H9 (cell line): ENCODE results near the gene DIP2C. TPM values are rescaled to one million over a fixed set of nuclear protein-coding genes. Genes with fewer than 3 reads are reported as not detected.

ENCODE experiments used
- DNase-seq: peaks from one replicate; pipeline ENCODE4 v3.0.0-alpha.2; 2017
- H2AFZ ChIP-seq: one replicate; pipeline ENCODE4 v1.6.1; 2013; ENCODE audit warnings: mild to moderate bottlenecking, low read length, control low read depth, moderate library complexity
- H2AK5ac ChIP-seq: 2 replicates; pipeline ENCODE4 v1.6.1; 2013; ENCODE audit warnings: low read length, control low read depth, mixed read lengths; ENCODE audit not compliant: insufficient read length
- H2BK120ac ChIP-seq: one replicate; pipeline ENCODE4 v1.6.1; 2013; ENCODE audit warnings: low read depth, mild to moderate bottlenecking, low read length, control low read depth, inconsistent platforms; ENCODE audit not compliant: poor library complexity, severe bottlenecking
- H2BK12ac ChIP-seq: 2 replicates; pipeline ENCODE4 v1.6.1; 2013; ENCODE audit warnings: low read length, control low read depth, mixed read lengths, low read depth; ENCODE audit not compliant: insufficient read length
- H2BK15ac ChIP-seq: 2 replicates; pipeline ENCODE4 v1.6.1; 2013; ENCODE audit warnings: low read depth, low read length, control low read depth
- H2BK20ac ChIP-seq: one replicate; pipeline ENCODE4 v1.6.1; 2013; ENCODE audit warnings: low read depth, mild to moderate bottlenecking, low read length, control low read depth, inconsistent platforms; ENCODE audit not compliant: poor library complexity, severe bottlenecking
- H2BK5ac ChIP-seq: 2 replicates; pipeline ENCODE4 v1.6.1; 2013; ENCODE audit warnings: low read length, control low read depth, mixed read lengths; ENCODE audit not compliant: insufficient read length
- H3K14ac ChIP-seq: 2 replicates; pipeline ENCODE4 v1.6.1; 2013; ENCODE audit warnings: low read length, control low read depth; ENCODE audit not compliant: insufficient read depth
- H3K18ac ChIP-seq: 2 replicates; pipeline ENCODE4 v1.6.1; 2013; ENCODE audit warnings: low read depth, mild to moderate bottlenecking, mixed read lengths, low read length, control low read depth; ENCODE audit not compliant: insufficient read length
- H3K23ac ChIP-seq: 2 replicates; pipeline ENCODE4 v1.6.1; 2013; ENCODE audit warnings: low read length, control low read depth, mixed read lengths, low read depth; ENCODE audit not compliant: insufficient read length
- H3K23me2 ChIP-seq: 2 replicates; pipeline ENCODE4 v1.6.1; 2013; ENCODE audit warnings: low read depth, mild to moderate bottlenecking, mixed read lengths, low read length, control low read depth; ENCODE audit not compliant: insufficient read length, poor library complexity, severe bottlenecking
- H3K27ac ChIP-seq: 2 replicates; pipeline ENCODE4 v1.5.1; 2013; ENCODE audit warnings: low read length, control low read depth, mixed read lengths, low read depth; ENCODE audit not compliant: insufficient read length
- H3K27me3 ChIP-seq: 2 replicates; pipeline ENCODE4 v1.6.1; 2013; ENCODE audit warnings: low read length, control low read depth, inconsistent platforms; ENCODE audit not compliant: insufficient read depth
- H3K4ac ChIP-seq: 2 replicates; pipeline ENCODE4 v1.6.1; 2013; ENCODE audit warnings: low read depth, mild to moderate bottlenecking, control low read depth, inconsistent platforms, low read length, moderate library complexity
- H3K4me1 ChIP-seq: 2 replicates; pipeline ENCODE4 v1.6.1; 2013; ENCODE audit warnings: low read length, control low read depth, inconsistent platforms; ENCODE audit not compliant: insufficient read depth
- H3K4me2 ChIP-seq: 2 replicates; pipeline ENCODE4 v1.6.1; 2013; ENCODE audit warnings: low read length, control low read depth, mixed read lengths; ENCODE audit not compliant: insufficient read length, insufficient read depth
- H3K56ac ChIP-seq: 2 replicates; pipeline ENCODE4 v1.6.1; 2013; ENCODE audit warnings: low read depth, mild to moderate bottlenecking, mixed read lengths, low read length, control low read depth; ENCODE audit not compliant: insufficient read length
- H3K79me1 ChIP-seq: 2 replicates; pipeline ENCODE4 v1.6.1; 2013; ENCODE audit warnings: low read depth, mild to moderate bottlenecking, moderate library complexity, low read length, control low read depth, inconsistent platforms; ENCODE audit not compliant: insufficient read depth, poor library complexity, severe bottlenecking
- H3K79me2 ChIP-seq: 2 replicates; pipeline ENCODE4 v1.6.1; 2013; ENCODE audit warnings: low read length, control low read depth, inconsistent platforms; ENCODE audit not compliant: insufficient read depth
- H3K9ac ChIP-seq: 2 replicates; pipeline ENCODE4 v1.6.1; 2013; ENCODE audit warnings: low read length, control low read depth, mixed read lengths; ENCODE audit not compliant: insufficient read length; ENCODE audit errors: extremely low read depth
- H3K9me3 ChIP-seq: one replicate; pipeline ENCODE4 v1.6.1; 2013; ENCODE audit warnings: low read depth, low read length, inconsistent platforms; ENCODE audit not compliant: control insufficient read depth
- H3T11ph ChIP-seq: one replicate; pipeline ENCODE4 v1.6.1; 2013; ENCODE audit warnings: mild to moderate bottlenecking, low read length, control low read depth, inconsistent platforms
- H4K20me1 ChIP-seq: one replicate; pipeline ENCODE4 v1.6.1; 2013; ENCODE audit not compliant: control insufficient read depth, insufficient read length, insufficient read depth
- H4K5ac ChIP-seq: 2 replicates; pipeline ENCODE4 v1.6.1; 2013; ENCODE audit warnings: low read depth, mild to moderate bottlenecking, mixed read lengths, low read length, control low read depth; ENCODE audit not compliant: insufficient read length
- H4K8ac ChIP-seq: replicated peaks from 2 replicates; pipeline ENCODE4 v1.6.1; 2013; ENCODE audit warnings: low read length, control low read depth, mixed read lengths, low read depth; ENCODE audit not compliant: insufficient read length
- H4K91ac ChIP-seq: 2 replicates; pipeline ENCODE4 v1.6.1; 2013; ENCODE audit warnings: low read depth, mild to moderate bottlenecking, moderate library complexity, mixed read lengths, low read length, control low read depth; ENCODE audit not compliant: insufficient read length
- H3K27ac Mint-ChIP-seq, 3 experiments: 2 replicates in 2 of 3; 3 replicates in 1 of 3; pipeline ENCODE4 v1.8.0; 2020 to 2021; ENCODE audit warnings: mixed read lengths in 3 of 3, mild to moderate bottlenecking in 1 of 3, moderate library complexity in 1 of 3
- H3K27me3 Mint-ChIP-seq: 2 replicates; pipeline ENCODE4 v1.8.0; 2021; ENCODE audit warnings: low read depth, mild to moderate bottlenecking, moderate library complexity, mixed read lengths
- H3K36me3 Mint-ChIP-seq, 3 experiments: 2 replicates in 2 of 3; 3 replicates in 1 of 3; pipeline ENCODE4 v1.8.0; 2020 to 2021; ENCODE audit warnings: low read depth in 3 of 3, mixed read lengths in 3 of 3; ENCODE audit not compliant: insufficient read depth in 1 of 3
- H3K4me1 Mint-ChIP-seq, 2 experiments: 2 replicates each; pipeline ENCODE4 v1.8.0; 2020; ENCODE audit warnings: mixed read lengths in 2 of 2
- H3K4me3 Mint-ChIP-seq, 2 experiments: 2 replicates in 1 of 2; 3 replicates in 1 of 2; pipeline ENCODE4 v1.8.0; 2020 to 2021; ENCODE audit warnings: mild to moderate bottlenecking in 2 of 2, mixed read lengths in 2 of 2, moderate library complexity in 1 of 2
- H3K9me3 Mint-ChIP-seq, 2 experiments: 2 replicates in 1 of 2; 3 replicates in 1 of 2; pipeline ENCODE4 v1.8.0; 2020; ENCODE audit warnings: mild to moderate bottlenecking in 2 of 2, mixed read lengths in 2 of 2, moderate library complexity in 1 of 2
- WGBS: extraction: QIAGEN DNeasy Blood & Tissue Kit; methylation state at CpG from one replicate; pipeline ENCODE4 v1.1.7; 2013; ENCODE audit warnings: missing lambda C conversion rate, low lambda C conversion rate, mixed read lengths; ENCODE audit not compliant: insufficient read length; ENCODE audit errors: extremely low coverage; 5-methylcytosine and 5-hydroxymethylcytosine counted together
- total RNA-seq: library from RNA; stranded (reverse); gene quantifications from 2 replicates; pipeline ENCODE4 v1.2.1, GENCODE V29; 2021
- TF ChIP-seq, protein P1 (sequence below): fragments of 200-600 bp; sonication (generic); conservative IDR thresholded peaks from 3 replicates; pipeline ENCODE4 v1.8.0; 2021; ENCODE audit warnings: antibody characterized with exemption, mild to moderate bottlenecking

The DIP2C gene
- total RNA-seq, 1 experiment from 2014 or later: 7.9 TPM

DNA sequence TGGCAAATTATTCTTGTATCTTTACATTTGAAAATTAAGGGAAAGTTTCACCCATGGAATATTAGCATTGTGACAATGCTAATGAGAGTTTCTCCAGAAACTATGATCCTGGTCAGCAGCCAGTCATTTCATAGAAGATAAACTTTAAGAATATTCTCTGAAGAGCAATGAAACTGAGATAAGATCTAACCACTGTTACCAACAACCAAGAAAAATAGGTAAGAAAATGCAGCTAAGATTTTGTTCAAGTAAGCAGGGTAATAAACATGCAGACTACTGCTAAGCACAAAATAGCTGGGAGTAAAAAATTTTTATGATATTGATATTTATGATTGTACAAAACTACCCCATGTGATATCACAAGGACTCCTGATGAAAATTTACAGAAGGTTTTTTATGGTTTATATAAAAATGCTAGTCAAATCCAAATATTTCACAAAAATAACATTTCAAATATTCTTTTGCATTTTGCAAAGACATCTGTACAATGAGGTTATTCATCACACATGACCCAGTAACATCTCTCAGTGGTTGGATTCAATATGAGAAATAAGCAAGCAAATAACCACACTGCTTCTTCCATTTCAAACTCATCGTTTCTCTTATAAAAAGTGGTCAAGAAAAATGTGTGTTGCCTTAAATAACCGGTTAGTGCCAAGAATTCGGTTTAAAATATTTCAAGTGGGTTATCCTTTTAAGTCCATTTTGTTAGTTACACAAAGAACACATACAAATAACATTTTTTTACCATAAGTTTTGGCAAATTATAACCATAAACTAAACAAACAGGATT lies 251.6 kb downstream of the DIP2C start:
- no peaks in the 10 kb centered on the region for H3K9me3 ChIP-seq
- H3K4ac ChIP-seq: no peak overlapping the region
- no peaks in the 10 kb centered on the region for H3K23me2 ChIP-seq
- H2BK20ac ChIP-seq: no peak overlapping the region
- no peak overlapping the region for H3K27ac ChIP-seq
- no peak overlapping the region for H3K56ac ChIP-seq
- H3K79me2 ChIP-seq: no peaks in the 10 kb centered on the region
- H2BK5ac ChIP-seq: no peak overlapping the region
- no peak overlapping the region for H3K14ac ChIP-seq
- DNase-seq: no peak
- no peaks in the 10 kb centered on the region for H3K27me3 ChIP-seq
- H3K9me3 Mint-ChIP-seq: peaks cover 4 to 7% of the 10 kb centered on the region in 2 experiments
- TF ChIP-seq, protein P1, sequence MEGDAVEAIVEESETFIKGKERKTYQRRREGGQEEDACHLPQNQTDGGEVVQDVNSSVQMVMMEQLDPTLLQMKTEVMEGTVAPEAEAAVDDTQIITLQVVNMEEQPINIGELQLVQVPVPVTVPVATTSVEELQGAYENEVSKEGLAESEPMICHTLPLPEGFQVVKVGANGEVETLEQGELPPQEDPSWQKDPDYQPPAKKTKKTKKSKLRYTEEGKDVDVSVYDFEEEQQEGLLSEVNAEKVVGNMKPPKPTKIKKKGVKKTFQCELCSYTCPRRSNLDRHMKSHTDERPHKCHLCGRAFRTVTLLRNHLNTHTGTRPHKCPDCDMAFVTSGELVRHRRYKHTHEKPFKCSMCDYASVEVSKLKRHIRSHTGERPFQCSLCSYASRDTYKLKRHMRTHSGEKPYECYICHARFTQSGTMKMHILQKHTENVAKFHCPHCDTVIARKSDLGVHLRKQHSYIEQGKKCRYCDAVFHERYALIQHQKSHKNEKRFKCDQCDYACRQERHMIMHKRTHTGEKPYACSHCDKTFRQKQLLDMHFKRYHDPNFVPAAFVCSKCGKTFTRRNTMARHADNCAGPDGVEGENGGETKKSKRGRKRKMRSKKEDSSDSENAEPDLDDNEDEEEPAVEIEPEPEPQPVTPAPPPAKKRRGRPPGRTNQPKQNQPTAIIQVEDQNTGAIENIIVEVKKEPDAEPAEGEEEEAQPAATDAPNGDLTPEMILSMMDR: no peak
- H2AK5ac ChIP-seq: no peak overlapping the region
- no peak overlapping the region for H2BK120ac ChIP-seq
- no peaks in the 10 kb centered on the region for H3K4me1 ChIP-seq
- no peak overlapping the region for H3K23ac ChIP-seq
- no peaks in the 10 kb centered on the region for H3K27me3 Mint-ChIP-seq
- H3T11ph ChIP-seq: no peak overlapping the region
- H3K4me3 Mint-ChIP-seq: no peak overlapping the region
- H2BK15ac ChIP-seq: no peak overlapping the region
- no peak overlapping the region for H4K91ac ChIP-seq
- no peak overlapping the region for H3K18ac ChIP-seq
- H4K5ac ChIP-seq: no peak overlapping the region
- no peaks in the 10 kb centered on the region for H3K79me1 ChIP-seq
- H2AFZ ChIP-seq: no peak overlapping the region
- H3K36me3 Mint-ChIP-seq: peaks cover 8 to 19% (median 15%) of the 10 kb centered on the region in 3 experiments
- no peak overlapping the region for H3K9ac ChIP-seq
- no peak overlapping the region for H3K27ac Mint-ChIP-seq
- H4K20me1 ChIP-seq: no peaks in the 10 kb centered on the region
- no CpG with 5 or more reads among the region's 3 CpGs for WGBS
- H3K4me1 Mint-ChIP-seq: no peaks in the 10 kb centered on the region
- H3K4me2 ChIP-seq: no peak overlapping the region
- no peak overlapping the region for H2BK12ac ChIP-seq
- no peak overlapping the region for H4K8ac ChIP-seq
